HG03045 (cell line): ENCODE data around the gene LRRC8E.

ENCODE experiments used
- ATAC-seq: cut with Tn5 transposase; IDR thresholded peaks from one replicate; pipeline ENCODE4 v1.9.1; 2021; ENCODE audit warnings: mild to moderate bottlenecking, moderate library complexity; ENCODE audit not compliant: unreplicated experiment

Gene LRRC8E

GRCh38 chr19:7888145-7888825 is at the start of gene LRRC8E:
Gene LRRC8E, plus strand, starts transcription at chr19:7888510. Its CDS starts 7,094 bp downstream, at chr19:7895604.
- ATAC-seq = no peak

- ATAC-seq = no peak
Observed at GRCh38 chr19:7839476-7839875, 48.8 kb upstream of the LRRC8E start.

GRCh38 chr19:7840629-7841028 is 47.7 kb upstream of the LRRC8E start:
- ATAC-seq = no peak

- ATAC-seq = no peak
Observed at GRCh38 chr19:7841751-7842660, 46.3 kb upstream of the LRRC8E start.

- no peak for ATAC-seq
Observed at GRCh38 chr19:7842661-7843294, 45.5 kb upstream of the LRRC8E start.

GRCh38 chr19:7843521-7843920 is 44.8 kb upstream of the LRRC8E start:
- no peak for ATAC-seq

- ATAC-seq = no peak
Observed at GRCh38 chr19:7844405-7844804, 43.9 kb upstream of the LRRC8E start.

GRCh38 chr19:7844951-7845350 is 43.4 kb upstream of the LRRC8E start:
- no peak for ATAC-seq

GRCh38 chr19:7845390-7846154 is 42.7 kb upstream of the LRRC8E start:
- no peak for ATAC-seq

- no peak for ATAC-seq
Observed at GRCh38 chr19:7846155-7846646, 42.1 kb upstream of the LRRC8E start.

- no peak for ATAC-seq
Observed at GRCh38 chr19:7847664-7848063, 40.6 kb upstream of the LRRC8E start.

- no peak for ATAC-seq
Observed at GRCh38 chr19:7848779-7849457, 39.4 kb upstream of the LRRC8E start.

- no peak for ATAC-seq
Observed at GRCh38 chr19:7849631-7849999, 38.7 kb upstream of the LRRC8E start.

GRCh38 chr19:7850000-7850813 is 38.1 kb upstream of the LRRC8E start:
- no peak for ATAC-seq

GRCh38 chr19:7850945-7851622 is 37.2 kb upstream of the LRRC8E start:
- no peak for ATAC-seq

GRCh38 chr19:7851623-7852500 is 36.4 kb upstream of the LRRC8E start:
- no peak for ATAC-seq

GRCh38 chr19:7852851-7853769 is 35.2 kb upstream of the LRRC8E start:
- no peak for ATAC-seq
